ENCODE data around the gene SETD2.
A peak's percentile ranks its signal among the peaks of the same experiment; 100 is the strongest.

The SETD2 gene

DNA sequence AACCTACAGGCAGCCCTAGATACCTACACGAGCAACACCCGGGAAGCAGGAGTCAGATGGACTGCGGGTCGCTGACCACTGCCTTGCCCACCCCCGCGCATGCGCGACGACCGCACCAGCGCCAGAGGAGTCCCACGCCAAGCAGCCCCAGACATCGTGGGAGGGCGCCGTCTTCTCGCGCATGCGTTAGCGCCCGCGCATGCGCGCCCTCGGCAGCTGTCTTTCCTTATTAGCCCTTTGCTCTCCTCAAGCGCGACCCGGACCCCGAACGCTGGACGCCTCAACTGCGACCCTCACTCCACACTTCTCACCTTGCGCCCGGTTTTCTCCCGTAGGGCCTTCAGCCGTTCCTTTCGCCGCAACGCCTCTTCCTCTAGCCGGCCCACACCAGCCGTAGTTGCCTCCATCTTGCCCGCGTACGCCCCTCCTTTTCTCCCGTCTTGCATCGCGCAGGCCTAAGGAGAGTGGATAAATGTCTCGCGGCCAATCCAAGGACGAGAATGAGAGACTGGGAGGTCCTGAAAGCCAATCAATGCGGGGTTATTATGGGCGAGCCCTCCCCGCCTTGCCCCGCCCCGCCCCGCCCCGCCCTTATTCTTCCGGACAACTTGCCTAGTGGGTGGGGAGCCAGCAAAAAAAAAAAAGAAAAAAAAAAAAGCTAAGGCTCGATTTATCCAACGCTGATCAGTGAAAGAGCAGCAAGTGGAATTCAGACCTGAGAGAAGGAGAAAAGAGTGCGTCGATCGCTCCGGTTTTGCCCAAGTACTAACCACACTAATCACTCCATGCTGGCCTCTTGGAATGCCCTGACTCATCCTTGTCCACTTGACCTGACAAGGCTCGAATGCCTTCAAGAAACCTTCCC, 187.4 kb downstream of the SETD2 start, which contains the start of gene CCDC12:
Gene CCDC12 (minus strand): TSS at position 420 of the 865 bp plus-strand sequence. CDS start 13 bp downstream, at position 407.
- ChIA-PET CTCF (interaction anchor here (0.7 to 6.5 kb wide), 7 partner anchors 11 to 54 kb away, joined by 3 to 42 read pairs (median 4); no protein-coding TSS in a partner anchor), POLR2A (interaction anchor here (0.5 to 1.5 kb wide), 7 partner anchors 9 to 33 kb away, joined by 3 to 10 read pairs (median 3); no protein-coding TSS in a partner anchor)
- no peaks in the 10 kb centered on the region for H3K27me3 ChIP-seq (replicated peaks in 2 of 5; ENCODE audit: control insufficient read depth in 4 of 5, insufficient read depth in 5 of 5, low read length in 4 of 5)
- peak within 1 kb of the TSS; percentile 83 to 96 (median 91) for H3K4me3 ChIP-seq (ENCODE audit: control insufficient read depth in 1 of 7, extremely low read depth in 1 of 7, insufficient read depth in 4 of 7, low read depth in 2 of 7, low read length in 6 of 7)
- DNase-seq = peak; percentile 99
- no peaks in the 10 kb centered on the region for H3K9me3 ChIP-seq (ENCODE audit: control extremely low read depth in 1 of 5, control insufficient read depth in 4 of 5, insufficient read depth in 2 of 5, low read depth in 1 of 5, low read length in 4 of 5)
- peaks cover 28 to 76% (median 73%) of the 10 kb centered on the region in 4 experiments for H3K4me1 ChIP-seq (ENCODE audit: control extremely low read depth in 1 of 4, control insufficient read depth in 4 of 4, insufficient read depth in 4 of 4, low read length in 3 of 4)
- peaks cover 0 to 5% (median 0%) of the 10 kb centered on the region in 4 experiments for H3K36me3 ChIP-seq (ENCODE audit: control insufficient read depth in 4 of 4, insufficient read depth in 4 of 4, low read length in 3 of 4)
- H3K27ac ChIP-seq (ENCODE audit: insufficient read depth in 1 of 2, low read depth in 1 of 2, low read length in 2 of 2, poor library complexity in 1 of 2, severe bottlenecking in 2 of 2) = peak within 1 kb of the TSS; percentile 84 to 94
- WGBS (ENCODE audit: insufficient coverage) = under 1% methylated on average over 23 of the region's 64 CpGs

GRCh38 chr3:46974421-46975171, 189.3 kb downstream of the SETD2 start:
- POLR2A ChIA-PET = interaction anchor here (0.6 kb wide), 1 partner anchor 57 kb away, joined by 3 read pairs; no protein-coding TSS in a partner anchor
- H3K4me1 ChIP-seq (ENCODE audit: control extremely low read depth in 1 of 4, control insufficient read depth in 4 of 4, insufficient read depth in 4 of 4, low read length in 3 of 4) = peaks cover 28 to 76% (median 72%) of the 10 kb centered on the region in 4 experiments
- CTCF ChIA-PET = interaction anchor here (0.9 to 2.1 kb wide), 6 partner anchors 10 to 52 kb away, joined by 3 to 5 read pairs (median 4); no protein-coding TSS in a partner anchor

DNA sequence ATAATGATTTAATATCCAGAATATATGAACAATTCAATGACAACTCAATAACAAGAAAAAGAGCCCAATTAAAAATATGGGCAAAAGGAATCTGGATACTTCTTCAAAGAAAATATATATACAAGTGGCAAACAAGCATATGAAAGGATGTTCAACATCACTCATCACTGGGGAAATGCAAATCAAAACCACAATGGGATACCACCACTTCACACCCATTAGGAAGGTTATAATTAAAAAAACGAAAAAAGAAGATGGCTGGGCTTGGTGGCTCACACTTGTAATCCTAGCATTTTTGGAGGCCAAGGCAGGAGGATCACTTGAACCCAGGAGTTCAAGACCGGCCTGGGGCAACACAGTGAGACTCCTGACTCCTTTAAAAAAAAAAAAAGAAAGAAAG, 191.5 kb downstream of the SETD2 start:
- POLR2A ChIA-PET = no interaction called here
- WGBS (ENCODE audit: insufficient coverage) = no CpG with 5 or more reads among the region's 2 CpGs
- H3K27me3 ChIP-seq (replicated peaks in 2 of 5; ENCODE audit: control insufficient read depth in 4 of 5, insufficient read depth in 5 of 5, low read length in 4 of 5) = no peaks in the 10 kb centered on the region
- peak overlapping the region in 1 of 2 experiments; percentile 55 for H3K27ac ChIP-seq (ENCODE audit: insufficient read depth in 1 of 2, low read depth in 1 of 2, low read length in 2 of 2, poor library complexity in 1 of 2, severe bottlenecking in 2 of 2)
- H3K9me3 ChIP-seq (ENCODE audit: control extremely low read depth in 1 of 5, control insufficient read depth in 4 of 5, insufficient read depth in 2 of 5, low read depth in 1 of 5, low read length in 4 of 5) = no peaks in the 10 kb centered on the region
- peaks cover 2 to 31% (median 6%) of the 10 kb centered on the region in 4 experiments for H3K36me3 ChIP-seq (ENCODE audit: control insufficient read depth in 4 of 4, insufficient read depth in 4 of 4, low read length in 3 of 4)
- H3K4me1 ChIP-seq (ENCODE audit: control extremely low read depth in 1 of 4, control insufficient read depth in 4 of 4, insufficient read depth in 4 of 4, low read length in 3 of 4) = peaks cover 25 to 73% (median 65%) of the 10 kb centered on the region in 4 experiments
- no peak for DNase-seq
- no peak overlapping the region for H3K4me3 ChIP-seq (ENCODE audit: control insufficient read depth in 1 of 7, extremely low read depth in 1 of 7, insufficient read depth in 4 of 7, low read depth in 2 of 7, low read length in 6 of 7)
- CTCF ChIA-PET = no interaction called here

More at GRCh38 chr3:46974421-46975171, 189.3 kb downstream of the SETD2 start:
- Histone ChIP-seq H3K9me3 (ENCODE audit: control extremely low read depth in 1 of 5, control insufficient read depth in 4 of 5, insufficient read depth in 2 of 5, low read depth in 1 of 5, low read length in 4 of 5) (no peaks in the 10 kb centered on the region), H3K4me3 (ENCODE audit: control insufficient read depth in 1 of 7, extremely low read depth in 1 of 7, insufficient read depth in 4 of 7, low read depth in 2 of 7, low read length in 6 of 7) (peak overlapping the region in 4 of 7 experiments; percentile 2 to 59 (median 30)), H3K36me3 (ENCODE audit: control insufficient read depth in 4 of 4, insufficient read depth in 4 of 4, low read length in 3 of 4) (peaks cover 0 to 19% (median under 1%) of the 10 kb centered on the region in 4 experiments), H3K27ac (ENCODE audit: insufficient read depth in 1 of 2, low read depth in 1 of 2, low read length in 2 of 2, poor library complexity in 1 of 2, severe bottlenecking in 2 of 2) (peak overlapping the region in 1 of 2 experiments; percentile 15), H3K27me3 (replicated peaks in 2 of 5; ENCODE audit: control insufficient read depth in 4 of 5, insufficient read depth in 5 of 5, low read length in 4 of 5) (no peaks in the 10 kb centered on the region)
- WGBS (ENCODE audit: insufficient coverage) = 82% methylated on average over 9 of the region's 9 CpGs
- DNase-seq = peak; percentile 25 to 71 (median 66)

DNA sequence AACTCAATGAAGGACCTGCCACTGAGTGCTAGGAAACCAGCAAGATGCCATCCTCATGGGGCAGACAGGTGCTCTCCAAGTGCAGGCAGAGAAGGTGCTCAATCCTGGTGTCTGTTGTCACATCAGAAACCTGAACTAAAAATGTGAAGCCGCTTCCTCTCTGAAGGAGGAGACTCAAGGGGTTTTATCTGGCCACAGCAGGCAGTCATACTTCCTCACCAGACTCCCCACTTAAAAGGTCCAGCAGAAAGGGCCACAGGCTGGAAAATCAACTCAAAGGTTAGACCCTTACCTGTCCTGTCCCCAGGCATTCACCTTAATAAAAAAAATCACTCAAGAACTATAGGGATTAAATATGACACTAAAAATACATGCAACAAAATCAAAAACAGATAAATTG, 192.2 kb downstream of the SETD2 start:
- H3K4me1 ChIP-seq (ENCODE audit: control extremely low read depth in 1 of 4, control insufficient read depth in 4 of 4, insufficient read depth in 4 of 4, low read length in 3 of 4) = peaks cover 26 to 74% (median 66%) of the 10 kb centered on the region in 4 experiments

GRCh38 chr3:46971151-46971550, 192.8 kb downstream of the SETD2 start:
- ChIA-PET POLR2A (no interaction called here), CTCF (interaction anchor here (1.1 kb wide), 1 partner anchor 12 kb away, joined by 3 read pairs; no protein-coding TSS in a partner anchor)
- Histone ChIP-seq H3K27me3 (replicated peaks in 2 of 5; ENCODE audit: control insufficient read depth in 4 of 5, insufficient read depth in 5 of 5, low read length in 4 of 5) (no peaks in the 10 kb centered on the region), H3K27ac (ENCODE audit: insufficient read depth in 1 of 2, low read depth in 1 of 2, low read length in 2 of 2, poor library complexity in 1 of 2, severe bottlenecking in 2 of 2) (peak overlapping the region; percentile 40 to 55), H3K36me3 (ENCODE audit: control insufficient read depth in 4 of 4, insufficient read depth in 4 of 4, low read length in 3 of 4) (peaks cover 2 to 37% (median 6%) of the 10 kb centered on the region in 4 experiments), H3K4me1 (ENCODE audit: control extremely low read depth in 1 of 4, control insufficient read depth in 4 of 4, insufficient read depth in 4 of 4, low read length in 3 of 4) (peaks cover 26 to 80% (median 70%) of the 10 kb centered on the region in 4 experiments), H3K9me3 (ENCODE audit: control extremely low read depth in 1 of 5, control insufficient read depth in 4 of 5, insufficient read depth in 2 of 5, low read depth in 1 of 5, low read length in 4 of 5) (no peaks in the 10 kb centered on the region), H3K4me3 (ENCODE audit: control insufficient read depth in 1 of 7, extremely low read depth in 1 of 7, insufficient read depth in 4 of 7, low read depth in 2 of 7, low read length in 6 of 7) (peak overlapping the region in 4 of 7 experiments; percentile 11 to 57 (median 20))
- WGBS (ENCODE audit: insufficient coverage) = 44% methylated on average over 4 of the region's 6 CpGs
- no peak for DNase-seq

More for the DNA sequence above, 192.2 kb downstream of the SETD2 start:
- ChIA-PET POLR2A (no interaction called here), CTCF (no interaction called here)
- no peaks in the 10 kb centered on the region for H3K27me3 ChIP-seq (replicated peaks in 2 of 5; ENCODE audit: control insufficient read depth in 4 of 5, insufficient read depth in 5 of 5, low read length in 4 of 5)
- peaks cover 2 to 33% (median 6%) of the 10 kb centered on the region in 4 experiments for H3K36me3 ChIP-seq (ENCODE audit: control insufficient read depth in 4 of 4, insufficient read depth in 4 of 4, low read length in 3 of 4)
- no peaks in the 10 kb centered on the region for H3K9me3 ChIP-seq (ENCODE audit: control extremely low read depth in 1 of 5, control insufficient read depth in 4 of 5, insufficient read depth in 2 of 5, low read depth in 1 of 5, low read length in 4 of 5)
- WGBS (ENCODE audit: insufficient coverage) = 0% methylated on average over 1 of the region's 1 CpG
- H3K27ac ChIP-seq (ENCODE audit: insufficient read depth in 1 of 2, low read depth in 1 of 2, low read length in 2 of 2, poor library complexity in 1 of 2, severe bottlenecking in 2 of 2) = peak overlapping the region; percentile 40 to 55
- DNase-seq = peak; percentile 58 to 79 (median 62)
- peak overlapping the region in 4 of 7 experiments; percentile 11 to 57 (median 20) for H3K4me3 ChIP-seq (ENCODE audit: control insufficient read depth in 1 of 7, extremely low read depth in 1 of 7, insufficient read depth in 4 of 7, low read depth in 2 of 7, low read length in 6 of 7)

DNA sequence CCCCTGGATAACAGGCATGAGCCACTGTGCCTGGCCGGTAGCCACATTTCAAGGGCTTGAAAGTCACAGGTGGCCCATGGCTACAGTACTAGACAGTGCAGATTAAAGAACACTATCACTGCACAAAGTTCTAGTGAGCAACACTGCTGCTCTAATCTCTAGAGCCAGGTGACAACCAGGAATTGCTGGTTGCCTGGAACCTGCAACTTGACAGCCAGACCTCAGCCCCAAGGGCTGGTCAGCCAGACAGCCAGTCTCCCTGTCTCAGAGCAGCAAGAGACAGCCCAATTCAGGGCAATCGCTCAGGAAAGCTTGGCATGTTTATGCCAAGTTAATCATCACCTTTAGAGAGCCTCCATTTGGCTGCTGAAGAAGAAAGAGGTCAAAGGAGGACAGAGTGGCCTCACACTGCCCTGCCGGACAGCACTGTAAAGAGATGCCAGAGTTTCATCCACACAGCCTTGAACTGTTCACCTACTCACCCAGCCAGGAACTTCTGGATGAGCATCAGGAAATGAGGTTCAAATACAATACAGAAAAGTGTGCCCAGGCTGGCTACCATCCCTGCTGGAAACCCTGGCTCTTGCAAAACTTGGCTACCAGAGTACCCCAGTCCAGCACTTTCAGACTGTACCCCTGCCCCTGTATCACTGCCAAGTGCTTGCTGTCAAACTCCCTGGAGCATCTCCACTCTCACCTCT, 193.4 kb downstream of the SETD2 start:
- Histone ChIP-seq H3K4me3 (ENCODE audit: control insufficient read depth in 1 of 7, extremely low read depth in 1 of 7, insufficient read depth in 4 of 7, low read depth in 2 of 7, low read length in 6 of 7) (peak overlapping the region in 2 of 7 experiments; percentile 14 to 57), H3K27ac (ENCODE audit: insufficient read depth in 1 of 2, low read depth in 1 of 2, low read length in 2 of 2, poor library complexity in 1 of 2, severe bottlenecking in 2 of 2) (peak overlapping the region in 1 of 2 experiments; percentile 55), H3K4me1 (ENCODE audit: control extremely low read depth in 1 of 4, control insufficient read depth in 4 of 4, insufficient read depth in 4 of 4, low read length in 3 of 4) (peaks cover 31 to 86% (median 70%) of the 10 kb centered on the region in 4 experiments), H3K27me3 (replicated peaks in 2 of 5; ENCODE audit: control insufficient read depth in 4 of 5, insufficient read depth in 5 of 5, low read length in 4 of 5) (no peaks in the 10 kb centered on the region), H3K36me3 (ENCODE audit: control insufficient read depth in 4 of 4, insufficient read depth in 4 of 4, low read length in 3 of 4) (peaks cover 2 to 40% (median 8%) of the 10 kb centered on the region in 4 experiments), H3K9me3 (ENCODE audit: control extremely low read depth in 1 of 5, control insufficient read depth in 4 of 5, insufficient read depth in 2 of 5, low read depth in 1 of 5, low read length in 4 of 5) (no peaks in the 10 kb centered on the region)
- POLR2A ChIA-PET = no interaction called here
- no peak for DNase-seq
- 77% methylated on average over 3 of the region's 3 CpGs for WGBS (ENCODE audit: insufficient coverage)
- CTCF ChIA-PET = interaction anchor here (1.0 to 2.3 kb wide), 5 partner anchors 11 to 40 kb away, joined by 3 to 5 read pairs (median 4); no protein-coding TSS in a partner anchor
